ENCODE data around the gene SFMBT2.

SFMBT2 gene

DNA sequence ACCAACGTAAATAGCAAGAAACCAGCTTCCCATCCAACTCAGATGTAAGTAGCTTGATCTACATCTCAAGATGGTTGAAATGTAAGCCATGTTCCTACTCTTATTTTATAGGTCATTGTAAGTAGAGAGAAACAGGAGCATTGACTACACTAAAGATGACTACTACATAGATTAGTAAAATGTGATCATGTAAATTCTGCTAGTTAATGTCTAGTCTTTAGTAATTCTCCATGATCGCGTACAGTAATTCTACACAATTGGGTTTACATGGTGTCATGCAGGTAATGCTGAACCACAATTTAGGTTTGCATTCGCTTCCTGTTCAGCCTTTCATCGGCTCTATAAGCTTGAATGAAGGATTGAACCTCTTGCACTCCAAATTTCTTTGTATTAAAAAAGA is 14.9 kb upstream of the SFMBT2 start:
- DNase-seq (ENCODE audit: low read depth in 2 of 2) = no peak

DNA sequence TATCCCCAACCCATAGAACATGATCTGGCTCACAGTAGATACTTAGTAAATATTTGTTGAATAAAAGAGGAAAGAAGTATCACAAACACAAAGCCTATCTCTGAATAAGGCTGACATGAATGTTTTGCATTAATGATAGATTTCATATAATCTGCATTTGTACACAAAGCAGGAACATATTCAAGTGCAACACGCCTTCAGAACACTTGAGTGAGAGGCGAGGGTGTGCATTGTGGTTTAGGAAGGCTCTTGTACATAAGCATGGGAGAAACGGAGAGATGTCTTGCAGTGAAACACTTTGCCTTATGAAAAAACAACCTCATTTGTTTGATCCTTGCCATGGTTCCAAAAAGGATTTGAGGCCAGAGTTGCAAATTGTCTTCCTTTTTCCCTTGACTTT is 14.1 kb upstream of the SFMBT2 start:
- no peak for DNase-seq (ENCODE audit: low read depth in 2 of 2)

DNA sequence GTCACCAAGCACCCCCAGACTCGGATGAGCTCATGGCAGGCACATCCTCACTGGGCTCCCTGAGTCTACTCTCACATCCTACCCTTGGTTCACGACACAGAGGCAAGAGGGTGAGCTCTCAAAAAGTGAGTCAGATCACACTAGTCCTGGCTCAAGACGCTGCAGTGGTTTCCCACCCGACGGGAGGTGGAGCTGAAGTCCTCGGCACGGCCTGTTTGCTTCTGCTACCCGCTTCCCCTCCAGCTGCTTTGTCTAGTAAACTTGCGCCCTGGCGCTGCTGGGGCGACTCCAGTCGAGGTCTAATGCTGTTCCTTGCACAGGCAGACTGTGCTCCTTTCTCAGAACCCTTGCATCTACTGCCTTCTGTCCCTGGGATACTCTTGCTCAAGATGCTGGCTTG is 13.5 kb upstream of the SFMBT2 start:
- no peak for DNase-seq (ENCODE audit: low read depth in 2 of 2)

DNA sequence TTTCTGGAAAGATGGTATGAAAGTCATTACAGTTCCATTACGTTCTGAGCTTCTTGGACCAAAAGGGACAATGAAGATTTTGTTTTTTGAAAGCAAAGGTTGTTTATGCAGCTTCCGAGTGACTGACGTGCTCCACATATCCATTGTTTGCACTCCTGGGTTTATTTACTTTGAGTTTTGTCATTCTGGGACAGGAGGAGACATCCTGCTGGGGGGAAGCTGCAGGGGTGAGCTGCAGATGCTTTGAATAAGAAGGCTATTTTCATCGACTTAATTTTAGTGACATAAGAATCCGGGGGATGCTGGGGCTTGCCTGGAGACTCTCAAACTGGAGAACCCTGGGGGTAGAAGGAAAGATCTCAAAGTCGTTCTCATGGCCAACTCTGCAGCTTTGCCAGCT is 12.7 kb upstream of the SFMBT2 start:
- no peak for DNase-seq (ENCODE audit: low read depth in 2 of 2)

DNA sequence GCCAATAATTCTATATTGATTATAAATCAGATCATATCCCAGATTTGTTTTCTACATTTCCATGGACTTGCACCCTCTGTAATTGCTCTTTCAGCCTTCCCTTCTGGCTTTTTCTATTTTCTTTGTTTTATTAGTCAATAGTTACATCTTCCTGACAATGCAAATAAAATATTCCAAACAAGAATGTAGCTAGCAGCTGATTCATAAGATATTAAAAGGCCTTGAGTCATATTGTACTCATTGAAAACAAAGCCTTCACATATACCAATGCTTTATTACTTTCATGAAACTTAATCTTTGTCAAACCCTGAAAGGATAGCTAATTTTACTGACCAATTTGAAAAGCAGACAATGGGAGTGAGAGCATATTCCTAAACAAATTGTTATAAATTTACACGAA is 10.7 kb upstream of the SFMBT2 start:
- DNase-seq (ENCODE audit: low read depth in 2 of 2) = no peak

DNA sequence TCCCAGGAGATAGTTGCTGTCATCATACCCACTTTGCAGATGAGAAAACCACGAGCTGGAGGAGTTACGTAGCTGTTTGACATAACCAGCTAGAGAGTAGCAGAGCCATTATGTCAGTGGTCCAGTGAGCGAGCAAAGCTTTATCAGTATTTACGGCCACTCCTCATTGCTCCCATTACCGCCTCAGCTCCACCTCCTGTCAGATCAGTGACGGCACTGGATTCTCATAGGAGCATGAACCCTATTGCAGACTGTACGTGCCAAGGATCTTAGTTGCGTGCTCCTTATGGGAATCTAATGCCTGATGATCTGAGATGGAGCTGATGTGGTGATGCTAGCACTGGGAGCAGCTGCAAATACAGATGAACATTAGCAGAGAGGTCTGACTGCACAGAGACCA is 9.2 kb upstream of the SFMBT2 start:
- no peak for DNase-seq (ENCODE audit: low read depth in 2 of 2)

DNA sequence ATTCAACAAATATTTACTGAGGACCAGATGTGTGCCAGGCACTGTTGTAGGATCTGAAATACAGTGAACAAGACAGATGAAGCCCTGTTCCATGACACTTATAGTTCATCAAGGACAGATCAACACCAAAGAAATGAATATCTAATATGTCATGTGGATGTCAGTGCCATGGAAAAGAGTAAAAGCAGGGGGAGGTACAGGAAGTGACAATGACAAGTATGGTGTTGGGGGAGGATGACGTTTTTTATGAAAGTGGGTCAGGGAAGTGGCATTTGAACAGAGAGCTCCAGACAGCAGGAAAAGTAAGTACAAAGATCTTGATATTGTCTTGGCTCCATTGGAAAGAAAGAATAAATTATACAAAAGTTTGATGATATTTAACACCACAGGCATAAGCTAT is 7.0 kb upstream of the SFMBT2 start:
- DNase-seq (ENCODE audit: low read depth in 2 of 2) = no peak

DNA sequence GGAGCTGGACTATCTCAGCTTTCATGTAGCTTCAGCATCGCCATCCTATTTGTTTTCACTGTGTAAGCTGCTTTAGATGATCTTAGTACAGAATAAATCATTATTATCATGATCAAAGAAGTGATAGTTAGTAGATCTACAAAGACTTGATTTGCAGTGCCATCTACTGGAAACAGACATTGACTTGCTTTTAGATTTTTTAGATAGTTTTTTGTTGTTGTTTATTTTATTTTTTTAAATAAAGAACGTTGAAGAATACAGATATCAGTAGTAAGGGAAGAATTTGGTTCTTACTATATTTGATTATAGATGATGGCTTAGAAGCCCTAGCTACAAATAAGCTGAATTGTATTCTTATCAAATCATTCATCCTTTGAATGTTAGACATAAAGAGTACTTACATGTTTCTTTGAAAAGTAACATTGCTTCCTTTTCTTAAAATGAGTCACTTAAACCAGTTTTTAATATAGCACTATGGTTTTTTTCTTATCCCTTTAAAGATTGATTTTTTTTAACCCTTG is 6.3 kb upstream of the SFMBT2 start:
- DNase-seq (ENCODE audit: low read depth in 2 of 2) = no peak

DNA sequence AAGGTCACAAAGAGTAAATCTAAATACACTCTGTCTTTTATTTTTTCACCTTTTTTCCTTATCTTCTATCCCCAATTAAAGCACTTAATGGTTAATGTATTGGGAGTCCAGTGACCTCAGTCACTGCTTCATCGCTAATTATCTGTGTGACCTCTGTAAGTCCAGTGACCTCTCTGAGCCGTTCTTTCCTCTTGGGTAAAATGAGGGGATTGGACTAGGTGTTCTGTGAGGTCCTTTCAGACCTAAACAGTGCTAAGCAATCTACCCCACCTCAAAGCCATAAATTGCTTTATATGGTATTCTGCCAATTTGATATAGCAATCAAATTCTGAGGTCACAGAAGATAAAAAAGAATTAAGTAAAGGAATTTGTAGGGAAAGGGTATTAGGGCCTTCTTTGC is 3.9 kb upstream of the SFMBT2 start:
- no peak for DNase-seq (ENCODE audit: low read depth in 2 of 2)

DNA sequence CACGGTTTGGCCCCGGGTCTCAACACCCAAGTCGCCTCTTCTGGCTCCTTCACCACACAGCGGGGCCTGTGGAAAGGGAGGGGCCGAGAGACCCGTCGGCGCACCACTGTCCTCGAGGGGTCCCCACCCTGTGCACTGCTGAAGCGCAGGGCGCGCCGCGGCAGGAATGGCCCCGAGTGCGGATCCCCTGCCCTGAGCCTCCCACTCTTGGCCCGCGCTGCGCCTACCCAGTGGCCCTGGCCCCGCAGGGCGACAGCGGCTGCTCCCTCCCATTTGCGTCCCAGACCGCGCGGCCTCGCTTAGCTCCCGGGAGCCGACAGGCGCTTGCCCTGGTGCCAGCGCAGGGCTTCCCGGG is 2.1 kb upstream of the SFMBT2 start:
- no peak for DNase-seq (ENCODE audit: low read depth in 2 of 2)

DNA sequence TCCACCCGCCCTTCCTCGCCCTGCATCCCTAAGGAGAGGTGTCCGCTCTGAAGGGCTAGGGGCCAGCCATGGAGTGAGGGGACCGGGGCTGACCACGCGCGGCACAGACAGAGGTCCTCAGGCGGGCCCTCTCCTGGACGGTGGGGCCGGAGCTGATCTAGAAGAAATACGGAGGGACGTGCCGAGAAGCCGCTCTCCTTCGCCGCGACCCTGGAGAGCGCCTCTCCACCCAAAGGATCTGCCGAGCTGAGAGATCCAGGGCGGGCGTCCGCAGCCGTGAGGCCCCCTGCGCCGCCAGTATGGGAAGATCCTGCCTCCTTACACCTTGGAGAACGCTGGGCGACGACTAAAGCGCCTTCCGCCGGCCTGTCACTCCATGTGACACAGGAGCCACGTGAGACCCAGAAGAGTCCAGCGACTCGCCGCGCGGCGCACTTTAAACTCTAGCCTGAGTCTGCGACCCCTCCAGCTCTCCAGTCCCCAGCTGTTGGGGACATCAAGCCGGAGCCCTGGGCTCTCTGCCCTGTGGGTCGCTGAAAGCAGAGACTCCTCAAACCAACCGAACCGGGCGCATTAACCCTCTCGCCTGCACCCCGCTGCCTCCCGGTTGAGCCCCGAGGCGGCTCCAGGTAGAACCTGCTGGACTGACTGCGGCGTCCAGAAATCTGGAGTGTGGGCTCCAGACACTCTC is 1.5 kb upstream of the SFMBT2 start:
- DNase-seq (ENCODE audit: low read depth in 2 of 2) = no peak

DNA sequence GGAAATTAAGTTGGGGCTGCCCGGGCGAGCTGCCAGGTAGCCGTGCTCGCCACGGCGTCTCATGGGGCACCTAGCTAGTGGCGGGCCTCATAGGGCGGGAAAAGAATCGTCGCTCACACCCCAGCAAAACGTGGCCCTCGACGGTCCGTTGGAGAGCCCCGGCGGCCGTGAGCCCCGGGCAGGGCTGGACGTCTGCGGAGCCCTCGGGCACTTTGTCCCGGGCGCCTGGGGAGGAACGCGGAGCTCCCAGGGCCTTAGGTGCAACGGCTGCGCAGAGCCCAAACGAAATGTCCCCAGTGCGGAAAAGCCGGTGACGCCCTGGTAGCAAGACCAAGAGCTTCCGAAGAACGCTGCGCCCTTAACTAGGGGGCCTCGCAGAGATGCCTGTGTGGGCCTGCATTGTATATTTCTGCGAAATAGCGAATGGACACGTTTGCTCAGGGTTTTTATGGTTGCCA is 866 bp upstream of the SFMBT2 start:
- DNase-seq (ENCODE audit: low read depth in 2 of 2) = no peak

DNA sequence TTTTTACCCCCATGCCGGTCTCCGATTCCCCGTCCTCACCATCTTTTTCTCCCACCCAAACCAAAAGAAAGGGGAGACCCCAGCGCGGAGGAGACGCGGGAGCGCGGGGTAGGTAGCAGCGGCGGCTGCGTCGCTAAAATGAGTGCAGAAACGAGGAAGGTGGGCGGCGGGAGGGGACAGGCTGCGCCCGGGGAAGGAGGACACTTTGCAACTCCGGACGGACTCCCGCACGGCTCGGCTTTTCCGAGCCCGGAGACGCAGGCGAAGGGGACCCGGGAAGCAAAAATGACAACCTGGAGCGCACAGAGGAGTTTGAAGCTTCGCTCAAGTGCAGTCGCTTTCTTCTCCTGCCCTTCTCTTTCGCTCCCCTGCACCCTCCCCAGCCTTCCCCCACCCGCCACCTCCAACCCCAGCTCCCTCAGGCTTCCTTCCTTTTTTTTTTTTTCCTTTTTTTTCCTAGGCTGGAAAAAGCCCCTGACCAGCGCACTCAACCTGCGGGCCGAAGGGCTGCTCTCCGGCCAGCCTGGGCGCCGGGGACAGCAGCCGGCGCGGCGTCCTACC is 453 bp downstream of the SFMBT2 start:
- DNase-seq (ENCODE audit: low read depth in 2 of 2) = no peak

DNA sequence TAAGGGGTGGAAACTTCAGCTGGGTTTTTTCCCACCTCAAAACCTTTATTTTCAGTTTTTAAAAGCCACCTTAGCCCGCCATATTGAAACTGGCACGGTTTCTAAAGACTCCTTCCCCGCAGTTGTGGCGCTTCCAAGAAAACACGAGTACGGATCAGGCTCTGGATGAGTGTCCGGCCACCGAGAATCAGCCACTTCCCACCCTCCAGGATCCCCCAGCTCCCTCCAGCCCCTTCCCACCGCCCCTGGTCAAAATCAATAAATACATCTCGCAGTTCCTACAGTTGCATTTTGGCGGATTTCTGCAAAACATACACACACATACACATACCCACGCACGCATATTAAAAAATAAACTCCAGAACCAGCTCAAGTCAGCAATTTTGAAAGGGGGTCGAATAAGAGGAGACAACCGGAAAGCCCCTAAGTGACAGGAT is 1.1 kb downstream of the SFMBT2 start:
- no peak for DNase-seq (ENCODE audit: low read depth in 2 of 2)

DNA sequence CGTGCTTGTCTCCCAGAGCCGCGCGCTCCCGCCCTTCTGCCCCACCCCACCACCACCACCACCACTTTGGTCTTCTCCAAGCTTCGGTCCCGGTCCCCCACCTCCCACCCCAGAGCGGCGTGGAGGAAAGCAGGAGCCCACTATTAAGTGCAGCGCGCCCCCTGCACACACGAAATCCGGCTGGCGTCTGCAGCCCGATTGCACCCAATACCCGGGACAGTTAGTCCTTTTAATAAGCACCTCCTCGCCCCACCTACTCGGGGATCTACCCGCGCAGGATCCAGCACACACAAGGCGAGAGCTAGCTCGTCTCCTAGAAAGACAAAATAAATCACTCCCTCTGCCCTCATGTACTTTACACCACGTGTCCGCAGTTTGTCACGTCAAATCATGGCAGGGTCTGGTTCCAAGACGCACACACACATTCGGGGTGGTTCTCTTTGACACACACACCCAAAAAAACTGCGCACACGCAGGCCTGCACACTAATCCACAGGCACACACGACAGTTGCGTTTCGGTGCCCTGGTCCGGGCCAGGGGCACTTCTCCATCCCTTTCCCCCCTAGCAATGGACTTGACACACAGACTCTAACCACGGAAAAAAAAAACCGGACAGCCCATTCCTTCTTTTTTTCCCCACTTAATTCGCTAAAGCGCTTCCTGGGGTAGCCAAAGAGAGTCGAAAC is 1.6 kb downstream of the SFMBT2 start:
- DNase-seq (ENCODE audit: low read depth in 2 of 2) = peak in 1 of 2 donors; percentile 34

DNA sequence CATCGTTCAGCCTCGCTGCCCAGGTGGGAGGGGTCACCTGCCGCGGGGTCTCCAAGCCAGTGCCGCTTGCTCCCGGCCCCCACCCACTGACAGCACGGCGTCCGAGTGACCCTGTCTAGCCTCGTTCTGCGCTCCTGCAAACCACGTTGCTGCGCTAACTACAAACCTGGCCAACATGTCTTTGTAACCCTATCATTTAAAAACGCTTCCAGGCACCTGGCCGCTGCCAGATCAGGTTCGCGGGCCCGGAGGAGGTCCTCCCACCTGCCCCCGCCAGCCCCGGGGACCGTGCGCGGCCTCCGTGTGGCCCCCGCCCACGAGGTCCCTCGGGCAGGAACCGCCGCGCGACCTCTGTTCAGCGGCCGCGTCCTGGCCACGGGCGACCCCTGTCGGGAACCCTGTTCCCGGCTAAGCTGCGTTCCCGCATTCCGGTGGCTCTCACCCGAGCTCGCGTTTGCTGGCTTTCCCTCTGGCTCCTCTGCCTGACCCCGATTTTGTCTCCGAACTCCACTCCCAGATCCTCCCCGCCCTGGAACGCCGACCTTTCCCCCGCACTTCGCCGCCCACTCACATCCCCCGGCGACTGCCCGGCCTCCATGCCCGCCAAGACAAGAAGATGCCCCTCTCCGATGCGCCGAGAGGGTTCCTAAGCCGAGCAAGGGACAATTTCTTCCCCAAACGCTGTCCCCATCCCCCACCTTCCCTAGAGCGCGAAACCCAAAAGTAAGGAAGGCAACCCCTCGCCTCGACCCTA is 2.4 kb downstream of the SFMBT2 start:
- peak; percentile 28 to 53 for DNase-seq (ENCODE audit: low read depth in 2 of 2)

DNA sequence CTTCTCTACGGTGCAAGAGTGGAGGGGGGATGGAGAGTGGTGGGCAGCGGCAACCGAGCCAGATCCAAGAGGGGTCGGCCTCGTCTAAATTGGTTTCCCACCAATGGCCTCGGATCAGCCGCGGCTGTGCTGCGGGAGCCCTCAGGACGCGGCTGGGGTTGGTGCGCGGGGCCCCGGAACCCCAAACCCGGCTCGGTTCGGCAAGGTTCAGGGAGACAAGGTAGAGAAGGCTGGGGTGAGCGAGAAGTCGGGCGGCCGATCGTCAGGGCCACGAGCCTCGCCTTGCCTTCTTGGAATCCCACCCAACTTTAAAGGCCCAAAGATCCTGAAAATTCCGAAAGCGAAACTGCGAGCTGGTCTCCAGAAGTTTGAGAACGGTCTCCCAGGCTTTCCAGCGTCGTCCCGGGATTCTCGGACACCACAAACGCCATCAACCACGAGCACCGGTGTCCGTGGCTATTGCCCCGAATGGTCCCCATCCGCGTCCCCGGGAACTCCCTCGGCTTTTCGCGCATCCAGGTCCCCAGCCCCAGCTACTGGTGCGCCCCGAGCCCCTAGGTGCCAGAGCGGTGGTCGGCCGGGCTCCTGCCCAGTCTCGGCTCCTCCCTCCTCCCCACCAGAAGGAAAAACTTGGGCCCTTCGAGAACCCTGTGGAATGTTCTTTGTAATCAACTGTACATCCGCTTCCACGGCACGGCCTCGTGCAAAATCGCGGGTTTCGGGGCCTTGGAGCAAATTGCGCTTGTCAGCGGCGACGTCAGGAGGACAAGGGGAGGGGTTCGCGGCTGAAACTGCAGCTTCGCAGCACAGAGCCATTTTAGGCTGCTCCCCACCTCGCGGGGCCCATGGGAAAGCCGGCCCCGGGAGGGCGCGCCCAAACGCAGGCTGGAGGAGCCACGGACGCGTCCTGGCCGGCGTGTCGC is 3.2 kb downstream of the SFMBT2 start:
- DNase-seq (ENCODE audit: low read depth in 2 of 2) = peak in 1 of 2 donors; percentile 46

DNA sequence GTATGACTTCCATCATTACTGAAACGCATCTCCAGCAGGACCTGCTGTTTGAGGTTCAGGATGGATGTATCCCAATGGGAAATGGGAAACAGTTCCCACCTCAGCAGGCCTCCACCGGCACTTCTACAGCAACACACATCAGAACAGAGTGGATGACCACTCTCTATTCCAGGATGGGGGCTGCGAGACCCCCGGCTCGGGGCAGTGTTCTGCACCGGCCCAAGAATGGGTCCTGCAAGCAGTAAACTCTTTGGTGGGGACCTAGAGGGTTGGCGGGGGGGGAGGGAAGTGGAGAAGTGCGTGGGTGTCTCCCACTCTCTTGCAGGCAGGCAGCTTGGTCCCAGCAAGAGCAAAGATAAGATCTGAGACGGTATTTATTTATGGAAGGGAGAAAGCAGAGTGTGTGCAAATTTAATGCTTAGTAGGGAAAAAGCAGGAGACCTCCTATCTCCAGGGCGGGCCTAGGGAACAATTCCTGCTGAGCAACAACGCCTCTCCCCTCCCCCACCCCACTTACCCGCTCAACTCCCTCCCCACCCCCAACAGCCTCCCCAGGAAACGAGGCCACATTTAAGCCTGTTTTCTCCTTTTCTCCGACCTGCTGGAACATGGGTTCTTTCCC is 4.0 kb downstream of the SFMBT2 start:
- DNase-seq (ENCODE audit: low read depth in 2 of 2) = no peak

DNA sequence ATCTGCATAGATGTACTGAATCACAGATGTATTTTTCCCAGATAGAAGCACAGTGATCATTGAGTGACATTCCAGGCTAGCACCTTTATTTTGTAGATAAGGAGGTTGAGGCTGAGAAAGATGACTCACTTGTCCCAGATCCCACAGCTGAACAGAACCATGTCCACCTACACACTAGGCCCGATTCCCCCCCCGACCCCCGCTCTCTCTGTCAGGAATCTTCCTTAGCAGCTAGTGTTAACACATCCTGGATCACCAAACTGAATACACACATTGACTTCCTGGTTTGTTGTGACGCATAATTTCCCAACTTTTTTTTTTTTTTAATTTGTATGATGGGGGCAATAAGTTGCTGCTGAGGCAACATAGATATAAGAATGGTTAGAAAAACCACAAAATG is 5.2 kb downstream of the SFMBT2 start:
- no peak for DNase-seq (ENCODE audit: low read depth in 2 of 2)

DNA sequence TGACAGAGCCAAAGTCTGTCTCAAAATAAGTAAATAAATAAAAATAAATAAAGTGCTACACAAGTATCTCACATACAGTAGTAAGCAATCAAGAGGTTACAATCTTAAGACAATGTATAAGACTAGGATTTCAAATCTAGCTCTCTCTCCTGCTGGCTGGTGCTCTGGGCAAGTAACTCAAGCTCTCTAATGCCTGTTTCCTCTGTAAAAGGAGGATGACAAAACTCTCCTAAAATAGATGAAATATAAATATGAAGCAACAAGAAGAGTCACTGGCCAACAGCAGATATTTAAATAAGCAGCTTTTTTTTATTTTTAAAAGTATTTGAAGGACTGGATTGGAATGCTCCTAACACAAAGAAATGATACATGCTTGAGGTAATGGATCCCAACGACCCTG is 7.2 kb downstream of the SFMBT2 start:
- DNase-seq (ENCODE audit: low read depth in 2 of 2) = no peak

DNA sequence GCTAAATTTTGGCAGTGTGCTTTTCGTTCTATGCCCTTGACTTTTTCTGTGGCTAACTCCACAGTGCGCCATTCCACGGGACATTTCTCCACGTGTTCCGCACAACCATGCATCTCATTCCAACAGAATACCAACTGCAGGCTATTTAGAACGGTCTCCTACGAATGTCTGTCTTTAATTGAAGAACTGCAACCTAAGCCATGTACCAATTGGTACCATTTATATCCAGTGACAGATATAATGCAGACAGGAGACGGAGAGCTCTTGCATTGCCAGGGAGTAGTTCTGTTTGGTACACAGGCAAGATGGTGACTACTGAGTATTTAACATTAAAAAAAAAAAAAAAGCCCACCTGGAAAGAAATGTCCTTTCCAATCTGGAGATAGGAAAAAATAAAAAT is 9.1 kb downstream of the SFMBT2 start:
- DNase-seq (ENCODE audit: low read depth in 2 of 2) = no peak

Measured in stimulated activated CD8-positive, alpha-beta memory T cell treated with anti-CD3 and anti-CD28 coated beads, Interleukin-2, amount 100 ng/mL, for 48 hours (primary cell).